Left ventricle myocardium inferior (tissue), 1 donor: ENCODE data around the gene GPS1. TPM values are rescaled to one million over a fixed set of nuclear protein-coding genes. Genes with fewer than 3 reads are reported as not detected.

Experiments used
- DNase-seq: peaks from one replicate; pipeline ENCODE4 v3.0.0-alpha.2; 2020
- H3K27ac ChIP-seq: fragments of 200-600 bp; replicated peaks from 2 replicates; pipeline ENCODE4 v1.8.0; 2021
- H3K27me3 ChIP-seq: fragments of 200-600 bp; 2 replicates; pipeline ENCODE4 v1.8.0; 2021; ENCODE audit warnings: low read depth
- H3K36me3 ChIP-seq: fragments of 200-600 bp; 2 replicates; pipeline ENCODE4 v1.8.0; 2021
- H3K4me1 ChIP-seq: fragments of 200-600 bp; 2 replicates; pipeline ENCODE4 v1.8.0; 2021
- H3K4me3 ChIP-seq: fragments of 200-600 bp; 2 replicates; pipeline ENCODE4 v1.8.0; 2021; ENCODE audit warnings: mild to moderate bottlenecking, moderate library complexity
- H3K9me3 ChIP-seq: fragments of 200-600 bp; replicated peaks from 2 replicates; pipeline ENCODE4 v1.8.0; 2021
- intact Hi-C: fragments of 100-400 bp; cut with micrococcal nuclease; formaldehyde crosslinking; loops from one replicate; pipeline ENCODE4 v1.11.0; 2022
- total RNA-seq: library from RNA; stranded (reverse); fragmentation: NEBNext Ultra II Directional; extraction: Animal tissue kit (Norgen Biotek cat#: 25700); gene quantifications from one replicate; pipeline ENCODE4 v1.2.1, GENCODE V29; 2021
- TF ChIP-seq, protein P1 (sequence below): fragments of 200-600 bp; IDR thresholded peaks from 2 replicates; pipeline ENCODE4 v1.8.0; 2021; ENCODE audit warnings: antibody characterized with exemption, mild to moderate bottlenecking, borderline replicate concordance
- donor health status: DM: no; HTN: yes; CAD: no; lungs with severe emphysema.

The GPS1 gene
- total RNA-seq, 1 donor from 2014 or later, result 85.9 TPM

DNA sequence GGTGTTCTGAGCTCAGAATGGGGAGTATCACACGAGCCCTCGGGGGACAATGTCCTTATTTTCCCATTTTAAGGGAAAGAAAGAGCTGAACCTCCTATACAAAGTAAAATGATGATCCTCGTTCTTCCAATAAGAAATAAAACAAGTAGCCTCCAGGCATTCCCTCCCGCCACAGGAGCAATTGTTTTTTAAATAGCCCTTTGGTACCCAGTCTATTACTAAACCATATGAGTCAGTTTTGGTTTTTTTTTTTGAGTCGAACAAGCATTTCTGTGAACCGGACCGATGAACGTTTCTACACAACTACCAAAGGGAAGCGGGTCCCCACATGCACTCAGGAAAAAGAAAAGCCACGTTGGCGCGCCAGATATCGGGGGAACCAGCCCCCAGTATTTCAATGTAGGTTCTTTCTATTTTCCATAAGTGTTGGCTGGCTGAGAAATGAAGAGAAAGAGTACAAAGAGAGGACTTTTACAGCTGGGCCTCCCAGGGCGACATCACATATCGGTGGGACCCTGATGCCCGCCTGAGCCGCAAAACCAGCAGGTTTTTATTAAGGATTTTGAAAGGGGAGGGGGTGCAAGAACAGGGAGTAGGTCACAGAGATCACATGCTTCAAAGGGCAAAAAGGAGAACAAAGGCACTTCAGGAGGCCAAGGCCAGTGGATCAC lies 10.4 kb upstream of the GPS1 start:
- TF ChIP-seq, protein P1, sequence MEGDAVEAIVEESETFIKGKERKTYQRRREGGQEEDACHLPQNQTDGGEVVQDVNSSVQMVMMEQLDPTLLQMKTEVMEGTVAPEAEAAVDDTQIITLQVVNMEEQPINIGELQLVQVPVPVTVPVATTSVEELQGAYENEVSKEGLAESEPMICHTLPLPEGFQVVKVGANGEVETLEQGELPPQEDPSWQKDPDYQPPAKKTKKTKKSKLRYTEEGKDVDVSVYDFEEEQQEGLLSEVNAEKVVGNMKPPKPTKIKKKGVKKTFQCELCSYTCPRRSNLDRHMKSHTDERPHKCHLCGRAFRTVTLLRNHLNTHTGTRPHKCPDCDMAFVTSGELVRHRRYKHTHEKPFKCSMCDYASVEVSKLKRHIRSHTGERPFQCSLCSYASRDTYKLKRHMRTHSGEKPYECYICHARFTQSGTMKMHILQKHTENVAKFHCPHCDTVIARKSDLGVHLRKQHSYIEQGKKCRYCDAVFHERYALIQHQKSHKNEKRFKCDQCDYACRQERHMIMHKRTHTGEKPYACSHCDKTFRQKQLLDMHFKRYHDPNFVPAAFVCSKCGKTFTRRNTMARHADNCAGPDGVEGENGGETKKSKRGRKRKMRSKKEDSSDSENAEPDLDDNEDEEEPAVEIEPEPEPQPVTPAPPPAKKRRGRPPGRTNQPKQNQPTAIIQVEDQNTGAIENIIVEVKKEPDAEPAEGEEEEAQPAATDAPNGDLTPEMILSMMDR, result no peak
- H3K4me3 ChIP-seq, result no peak overlapping the region
- no peak for DNase-seq
- H3K4me1 ChIP-seq, result peaks cover 13% of the 10 kb centered on the region
- H3K36me3 ChIP-seq, result no peaks in the 10 kb centered on the region
- no peak overlapping the region for H3K27ac ChIP-seq
- no peaks in the 10 kb centered on the region for H3K9me3 ChIP-seq
- intact Hi-C loops, result no loop called here
- no peaks in the 10 kb centered on the region for H3K27me3 ChIP-seq

DNA sequence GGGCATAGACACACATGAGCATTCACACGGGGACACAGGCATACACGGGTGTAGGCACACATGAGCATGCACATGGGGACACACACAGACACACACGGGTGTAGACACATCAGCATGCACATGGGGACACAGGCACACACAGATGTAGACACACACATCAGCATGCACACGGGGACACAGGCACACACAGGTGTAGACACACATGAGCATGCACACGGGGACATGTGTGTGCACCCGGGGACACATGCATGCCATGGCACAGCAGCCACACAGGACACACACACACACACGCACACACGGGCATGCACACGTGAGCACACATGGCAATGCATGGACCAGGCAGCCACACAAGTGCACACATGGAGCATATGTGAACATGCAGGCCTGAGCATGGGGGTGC lies 9.0 kb upstream of the GPS1 start:
- Histone ChIP-seq H3K27ac (no peak overlapping the region), H3K4me3 (no peak overlapping the region), H3K36me3 (peaks cover 7% of the 10 kb centered on the region), H3K9me3 (no peaks in the 10 kb centered on the region), H3K27me3 (no peaks in the 10 kb centered on the region), H3K4me1 (peaks cover 4% of the 10 kb centered on the region)
- no peak for DNase-seq
- intact Hi-C loops, result no loop called here
- TF ChIP-seq, protein P1, result no peak

DNA sequence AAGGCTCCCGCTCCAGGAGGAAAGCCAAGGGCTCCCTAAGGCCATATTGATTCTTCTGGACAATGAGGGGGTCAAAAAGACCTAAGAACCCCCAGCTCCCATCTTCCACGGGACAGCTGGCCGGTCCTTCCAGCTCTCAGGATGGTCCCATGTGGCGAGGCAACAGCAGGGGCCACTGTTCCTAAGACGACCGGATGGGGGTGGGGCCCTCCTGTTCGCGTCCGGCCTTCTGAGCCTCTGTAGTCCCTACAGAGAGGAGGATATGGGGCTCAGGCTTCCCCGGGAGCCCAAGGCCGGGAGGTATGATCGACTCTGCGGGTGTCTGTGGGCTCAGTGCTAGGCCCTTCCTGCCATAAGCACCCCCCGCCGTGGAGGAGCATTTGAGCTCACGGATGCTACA lies 8.2 kb upstream of the GPS1 start:
- intact Hi-C loops, result no loop called here
- no peaks in the 10 kb centered on the region for H3K4me1 ChIP-seq
- no peak overlapping the region for H3K27ac ChIP-seq

DNA sequence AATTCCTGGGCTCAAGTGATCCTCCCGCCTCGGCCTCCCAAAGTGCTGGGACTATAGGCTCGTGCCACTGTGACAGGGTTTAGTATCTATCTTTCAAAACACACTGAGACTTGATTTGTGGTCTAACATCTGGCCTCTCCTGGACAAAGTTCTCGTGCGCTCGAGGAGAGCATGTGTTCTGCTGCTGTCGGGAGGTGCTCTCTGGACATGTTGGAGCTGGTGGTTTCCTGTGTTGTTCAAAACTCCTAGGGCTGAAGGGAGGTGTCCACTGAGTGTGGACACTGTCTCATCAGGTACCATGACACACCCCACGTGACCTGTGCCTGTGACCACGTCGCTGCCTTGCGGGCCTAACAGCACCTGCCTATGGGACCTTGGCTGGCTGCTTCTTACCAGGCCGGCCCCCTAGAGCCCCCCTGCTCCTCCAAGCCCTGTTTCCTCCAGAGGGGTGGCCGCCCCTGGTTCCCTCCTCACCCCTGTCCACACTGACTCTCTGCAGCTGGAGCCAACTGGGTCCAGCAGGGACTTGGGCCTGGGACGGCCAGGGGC lies 5.7 kb upstream of the GPS1 start:
- Histone ChIP-seq H3K9me3 (no peaks in the 10 kb centered on the region), H3K4me1 (peaks cover 18% of the 10 kb centered on the region), H3K4me3 (no peak overlapping the region), H3K27me3 (no peaks in the 10 kb centered on the region), H3K27ac (no peak overlapping the region), H3K36me3 (peaks cover 34% of the 10 kb centered on the region)
- intact Hi-C loops, result no loop called here
- no peak for DNase-seq
- TF ChIP-seq, protein P1, result no peak

More for the DNA sequence above, 8.2 kb upstream of the GPS1 start:
- Histone ChIP-seq H3K27me3 (no peaks in the 10 kb centered on the region), H3K4me3 (no peak overlapping the region), H3K36me3 (peaks cover 15% of the 10 kb centered on the region), H3K9me3 (no peaks in the 10 kb centered on the region)
- TF ChIP-seq, protein P1, result no peak
- no peak for DNase-seq

DNA sequence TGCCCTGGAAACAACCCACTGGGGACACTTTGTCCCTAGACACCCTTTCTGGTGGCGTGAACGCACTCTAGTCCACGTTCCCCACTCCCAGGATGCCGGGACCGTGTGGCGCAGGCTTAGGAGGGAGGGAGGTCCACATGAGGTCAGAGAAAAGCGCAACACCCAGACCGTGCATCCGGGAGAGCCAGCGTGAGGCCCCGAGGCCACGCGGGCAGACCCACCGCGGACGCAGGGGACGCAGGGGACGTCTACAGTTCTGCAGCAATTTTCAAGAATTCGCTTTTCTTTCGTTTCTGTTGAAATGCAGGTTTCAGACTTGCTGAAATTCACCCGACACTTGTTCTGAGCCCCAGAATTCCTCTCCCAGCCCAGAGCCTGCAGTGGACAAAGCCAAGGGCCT lies 4.8 kb upstream of the GPS1 start:
- Histone ChIP-seq H3K27ac (no peak overlapping the region), H3K9me3 (no peaks in the 10 kb centered on the region), H3K4me3 (no peak overlapping the region), H3K27me3 (no peaks in the 10 kb centered on the region), H3K36me3 (peaks cover 34% of the 10 kb centered on the region), H3K4me1 (peaks cover 21% of the 10 kb centered on the region)
- TF ChIP-seq, protein P1, result no peak
- no peak for DNase-seq
- intact Hi-C loops, result no loop called here
